HG03060 (cell line): ENCODE results near the gene NOP56.

Source experiments
- ATAC-seq: cut with Tn5 transposase; IDR thresholded peaks from one replicate; pipeline ENCODE4 v1.9.1; 2021; ENCODE audit warnings: low read depth, moderate number of reproducible peaks; ENCODE audit not compliant: unreplicated experiment

NOP56 gene

GRCh38 chr20:2651772-2652723 lies at the start of gene NOP56:
Gene NOP56, plus strand, starts transcription at chr20:2652632. Its CDS starts 29 bp downstream, at chr20:2652661.
- ATAC-seq, result peak; percentile 58

- no peak for ATAC-seq
Measured at GRCh38 chr20:2602746-2603145, 49.7 kb upstream of the NOP56 start.

GRCh38 chr20:2603816-2604505 lies 48.5 kb upstream of the NOP56 start:
- ATAC-seq, result no peak

- ATAC-seq, result no peak
Measured at GRCh38 chr20:2604506-2604835, 48.0 kb upstream of the NOP56 start.

GRCh38 chr20:2606507-2607006 lies 45.9 kb upstream of the NOP56 start:
- no peak for ATAC-seq

GRCh38 chr20:2610326-2610725 lies 42.1 kb upstream of the NOP56 start:
- ATAC-seq, result no peak

- no peak for ATAC-seq
Measured at GRCh38 chr20:2610941-2611720, 41.3 kb upstream of the NOP56 start.

- no peak for ATAC-seq
Measured at GRCh38 chr20:2612073-2612472, 40.4 kb upstream of the NOP56 start.

GRCh38 chr20:2616634-2617033 lies 35.8 kb upstream of the NOP56 start:
- ATAC-seq, result no peak

- ATAC-seq, result no peak
Measured at GRCh38 chr20:2617099-2617714, 35.2 kb upstream of the NOP56 start.

- ATAC-seq, result no peak
Measured at GRCh38 chr20:2618815-2619214, 33.6 kb upstream of the NOP56 start.

- ATAC-seq, result no peak
Measured at GRCh38 chr20:2619337-2619736, 33.1 kb upstream of the NOP56 start.

- ATAC-seq, result no peak
Measured at GRCh38 chr20:2619961-2620595, 32.4 kb upstream of the NOP56 start.

GRCh38 chr20:2624190-2624589 lies 28.2 kb upstream of the NOP56 start:
- no peak for ATAC-seq

GRCh38 chr20:2625062-2625461 lies 27.4 kb upstream of the NOP56 start:
- ATAC-seq, result no peak

- ATAC-seq, result no peak
Measured at GRCh38 chr20:2626853-2627541, 25.4 kb upstream of the NOP56 start.

- ATAC-seq, result no peak
Measured at GRCh38 chr20:2631228-2631627, 21.2 kb upstream of the NOP56 start.

GRCh38 chr20:2633381-2633780 lies 19.1 kb upstream of the NOP56 start:
- ATAC-seq, result no peak

GRCh38 chr20:2637246-2637645 lies 15.2 kb upstream of the NOP56 start:
- ATAC-seq, result no peak
